Neural cell (in vitro differentiated cells): Measurements from ENCODE around the gene ANO8.

Experiments used
- CTCF ChIP-seq: fragments of 450-650 bp; IDR thresholded peaks from 2 replicates; pipeline ENCODE4 v1.5.1; 2014; ENCODE audit warnings: antibody characterized with exemption, mild to moderate bottlenecking, moderate library complexity; ENCODE audit not compliant: poor library complexity, severe bottlenecking
- EP300 ChIP-seq: fragments of 450-650 bp; conservative IDR thresholded peaks from 2 replicates; pipeline ENCODE4 v1.6.1; 2014; ENCODE audit warnings: antibody characterized with exemption, mild to moderate bottlenecking, moderate library complexity; ENCODE audit not compliant: poor library complexity, severe bottlenecking
- EZH2 ChIP-seq: fragments of 200-600, 300-800 bp; shearing (Covaris generic), sonication (generic); IDR thresholded peaks from 2 replicates; pipeline ENCODE4 v1.6.1; 2014; ENCODE audit warnings: antibody characterized with exemption, low read length, borderline replicate concordance, mild to moderate bottlenecking; ENCODE audit not compliant: insufficient read depth, poor library complexity, severe bottlenecking
- MXI1 ChIP-seq: fragments of 450-650 bp; conservative IDR thresholded peaks from 2 replicates; pipeline ENCODE4 v1.6.1; 2014; ENCODE audit warnings: antibody characterized with exemption, mild to moderate bottlenecking; ENCODE audit not compliant: poor library complexity, severe bottlenecking
- POLR2AphosphoS5 ChIP-seq: IDR thresholded peaks from 2 replicates; pipeline ENCODE4 v1.6.1; 2012

- TF ChIP-seq CTCF (no peak), EZH2 (no peak), POLR2AphosphoS5 (no peak), EP300 (no peak), MXI1 (no peak)
These were observed 9.5 kb downstream of the ANO8 start for GRCh38 chr19:17325133-17325532.
